Inflammatory macrophage (primary cell): ENCODE data around the gene ARHGAP22.

Experiments used
- DNase-seq, 2 donors: peaks; one replicate each; pipeline ENCODE4 v3.0.0-alpha.2; 2020 to 2022

ARHGAP22 gene

GRCh38 chr10:48474765-48475365 lies 130.0 kb downstream of the ARHGAP22 start:
- DNase-seq = peak; percentile 39 to 50

- DNase-seq = no peak
Measured at GRCh38 chr10:48473704-48474103, 131.2 kb downstream of the ARHGAP22 start.

- no peak for DNase-seq
Measured at GRCh38 chr10:48472501-48473069, 132.3 kb downstream of the ARHGAP22 start.

- no peak for DNase-seq
Measured at GRCh38 chr10:48470893-48471805, 133.7 kb downstream of the ARHGAP22 start.

GRCh38 chr10:48470115-48470892 lies 134.6 kb downstream of the ARHGAP22 start:
- no peak for DNase-seq

GRCh38 chr10:48469516-48470020 lies 135.3 kb downstream of the ARHGAP22 start:
- DNase-seq = peak; percentile 21 to 69

GRCh38 chr10:48468866-48469511 lies 135.9 kb downstream of the ARHGAP22 start:
- DNase-seq = no peak

GRCh38 chr10:48468130-48468790 lies 136.6 kb downstream of the ARHGAP22 start:
- peak in 1 of 2 donors; percentile 23 for DNase-seq

GRCh38 chr10:48467669-48468068 lies 137.2 kb downstream of the ARHGAP22 start:
- DNase-seq = no peak

- no peak for DNase-seq
Measured at GRCh38 chr10:48466611-48467240, 138.1 kb downstream of the ARHGAP22 start.

- no peak for DNase-seq
Measured at GRCh38 chr10:48465860-48466521, 138.9 kb downstream of the ARHGAP22 start.

- DNase-seq = no peak
Measured at GRCh38 chr10:48464871-48465736, 139.8 kb downstream of the ARHGAP22 start.

- DNase-seq = no peak
Measured at GRCh38 chr10:48464121-48464870, 140.6 kb downstream of the ARHGAP22 start.

- DNase-seq = no peak
Measured at GRCh38 chr10:48463318-48464003, 141.4 kb downstream of the ARHGAP22 start.

GRCh38 chr10:48462482-48463020 lies 142.3 kb downstream of the ARHGAP22 start:
- DNase-seq = no peak

GRCh38 chr10:48461623-48462481 lies 143.0 kb downstream of the ARHGAP22 start:
- no peak for DNase-seq

GRCh38 chr10:48460182-48460581 lies 144.7 kb downstream of the ARHGAP22 start:
- no peak for DNase-seq
